GM12878 (cell line): ENCODE measurements around the gene RMC1.

Source experiments
- BRCA1 ChIP-seq: IDR thresholded peaks from 2 replicates; pipeline ENCODE4 v1.6.1; 2011; ENCODE audit warnings: low read depth, low read length, improper control_type of control experiment
- CEBPB ChIP-seq, 2 experiments: fragments of 150-350 bp in 1 of 2; IDR thresholded peaks; 2 replicates each; pipeline ENCODE4 v1.6.1; 2012 to 2014; ENCODE audit warnings: low read depth in 2 of 2, low read length in 2 of 2, borderline replicate concordance in 1 of 2, inconsistent platforms in 1 of 2
- CREB1 ChIP-seq: IDR thresholded peaks from 2 replicates; pipeline ENCODE4 v1.6.1; 2012; ENCODE audit warnings: low read depth, mild to moderate bottlenecking, inconsistent platforms
- CTCF ChIP-seq, 3 experiments: IDR thresholded peaks in 2 of 3; conservative IDR thresholded peaks in 1 of 3; 2 replicates each; pipeline ENCODE4 v1.5.1; 2011; ENCODE audit warnings: low read depth in 3 of 3, low read length in 3 of 3, mild to moderate bottlenecking in 3 of 3, control low read depth in 2 of 3, moderate library complexity in 2 of 3, inconsistent platforms in 1 of 3, mixed read lengths in 1 of 3; ENCODE audit not compliant: control insufficient read depth in 2 of 3, insufficient read depth in 1 of 3; ENCODE audit errors: extremely low read depth in 1 of 3
- EZH2 ChIP-seq: IDR thresholded peaks from 2 replicates; pipeline ENCODE4 v1.6.1; 2012; ENCODE audit warnings: low read depth, mild to moderate bottlenecking, control low read depth, inconsistent platforms, low read length, borderline replicate concordance; ENCODE audit not compliant: control insufficient read depth
- GABPA ChIP-seq: IDR thresholded peaks from 2 replicates; pipeline ENCODE4 v1.6.1; 2014; ENCODE audit warnings: antibody characterized with exemption, low read depth, mild to moderate bottlenecking, inconsistent platforms
- MYC ChIP-seq: IDR thresholded peaks from 2 replicates; pipeline ENCODE4 v1.6.1; 2011; ENCODE audit warnings: mild to moderate bottlenecking, low read length, moderate library complexity, inconsistent platforms; ENCODE audit not compliant: insufficient read depth, insufficient replicate concordance, insufficient read length, severe bottlenecking
- PAX5 ChIP-seq: IDR thresholded peaks from 2 replicates; pipeline ENCODE4 v1.6.1; 2011; ENCODE audit warnings: low read depth, low read length, borderline replicate concordance
- POLR2A ChIP-seq: IDR thresholded peaks from 2 replicates; pipeline ENCODE4 v1.6.1; 2011; ENCODE audit warnings: low read depth, mild to moderate bottlenecking, low read length
- RUNX3 ChIP-seq: IDR thresholded peaks from 2 replicates; pipeline ENCODE4 v1.6.1; 2012; ENCODE audit warnings: low read length, inconsistent platforms
- TARDBP ChIP-seq: IDR thresholded peaks from 2 replicates; pipeline ENCODE4 v1.6.1; 2016; ENCODE audit warnings: borderline replicate concordance
- ZNF592 ChIP-seq: fragments of 450-650 bp; IDR thresholded peaks from 2 replicates; pipeline ENCODE4 v1.6.1; 2017; ENCODE audit warnings: mild to moderate bottlenecking, moderate library complexity

- no peak for TF ChIP-seq CTCF (IDR thresholded peaks at IDR 0.05 in 2 of 3, conservative IDR thresholded peaks at IDR 0.05 in 1 of 3; ENCODE audit: control insufficient read depth in 2 of 3, extremely low read depth in 1 of 3, insufficient read depth in 1 of 3, low read depth in 3 of 3, low read length in 3 of 3)
- no peak for TF ChIP-seq RUNX3
- TF ChIP-seq ZNF592, result no peak
- TF ChIP-seq EZH2, result no peak
- no peak for TF ChIP-seq POLR2A
- TF ChIP-seq BRCA1, result no peak
- no peak for TF ChIP-seq CEBPB (IDR thresholded peaks at IDR 0.05; ENCODE audit: borderline replicate concordance in 1 of 2, low read depth in 2 of 2, low read length in 2 of 2)
- no peak for TF ChIP-seq PAX5
- TF ChIP-seq TARDBP, result no peak
- no peak for TF ChIP-seq MYC
- no peak for TF ChIP-seq CREB1
- TF ChIP-seq GABPA, result no peak
Observed at GRCh38 chr18:23553887-23554286, 50.6 kb downstream of the RMC1 start.
